ENCODE data around the gene SORBS1.

DNA sequence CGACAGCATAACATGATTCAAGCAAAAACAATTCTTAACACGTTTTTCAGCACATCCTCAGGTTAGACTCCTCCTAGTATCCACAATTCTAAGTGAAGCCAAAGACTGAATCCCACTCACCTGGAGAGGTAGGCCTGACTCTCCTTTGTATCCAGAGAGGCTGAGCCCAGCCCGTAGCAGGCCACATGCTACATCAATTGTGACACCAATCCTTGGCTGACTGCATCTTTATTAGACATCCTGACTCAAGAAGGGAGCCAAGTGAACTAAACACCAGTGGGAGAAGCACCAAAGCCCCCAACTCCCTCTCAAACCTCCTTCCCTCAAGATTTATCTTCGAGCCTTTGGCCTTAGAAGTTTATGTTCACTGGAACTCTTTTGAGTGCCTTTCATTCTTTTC lies 144.9 kb downstream of the SORBS1 start:
- TF ChIP-seq POLR2A (IDR thresholded peaks at IDR 0.05): no peak
- TF ChIP-seq, protein P1, sequence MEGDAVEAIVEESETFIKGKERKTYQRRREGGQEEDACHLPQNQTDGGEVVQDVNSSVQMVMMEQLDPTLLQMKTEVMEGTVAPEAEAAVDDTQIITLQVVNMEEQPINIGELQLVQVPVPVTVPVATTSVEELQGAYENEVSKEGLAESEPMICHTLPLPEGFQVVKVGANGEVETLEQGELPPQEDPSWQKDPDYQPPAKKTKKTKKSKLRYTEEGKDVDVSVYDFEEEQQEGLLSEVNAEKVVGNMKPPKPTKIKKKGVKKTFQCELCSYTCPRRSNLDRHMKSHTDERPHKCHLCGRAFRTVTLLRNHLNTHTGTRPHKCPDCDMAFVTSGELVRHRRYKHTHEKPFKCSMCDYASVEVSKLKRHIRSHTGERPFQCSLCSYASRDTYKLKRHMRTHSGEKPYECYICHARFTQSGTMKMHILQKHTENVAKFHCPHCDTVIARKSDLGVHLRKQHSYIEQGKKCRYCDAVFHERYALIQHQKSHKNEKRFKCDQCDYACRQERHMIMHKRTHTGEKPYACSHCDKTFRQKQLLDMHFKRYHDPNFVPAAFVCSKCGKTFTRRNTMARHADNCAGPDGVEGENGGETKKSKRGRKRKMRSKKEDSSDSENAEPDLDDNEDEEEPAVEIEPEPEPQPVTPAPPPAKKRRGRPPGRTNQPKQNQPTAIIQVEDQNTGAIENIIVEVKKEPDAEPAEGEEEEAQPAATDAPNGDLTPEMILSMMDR (IDR thresholded peaks at IDR 0.05): no peak
- peak in 1 of 3 donors; percentile 22 for TF ChIP-seq POLR2AphosphoS5 (IDR thresholded peaks at IDR 0.05)
- TF ChIP-seq EP300 (IDR thresholded peaks at IDR 0.05): no peak
